Caco-2 (cell line): Measurements from ENCODE around the gene CHD8. TPM values are rescaled to one million over a fixed set of nuclear protein-coding genes. Genes with fewer than 3 reads are reported as not detected.

ENCODE experiments used
- BruUV-seq: library from RNA; stranded (reverse); fragments of 400-500 nt; replicated peaks from 2 replicates; lab custom pipeline; 2021; lab: Mats Ljungman, UMichigan
- CTCF ChIA-PET: fragments of 300-600 bp; sonication (Branson Sonifier 250); formaldehyde crosslinking; loops from one replicate; lab custom pipeline; 2022; ENCODE audit warnings: antibody characterized with exemption; lab: Charles Lee
- POLR2A ChIA-PET: fragments of 300-600 bp; sonication (Branson Sonifier 250); formaldehyde crosslinking; loops from one replicate; lab custom pipeline; 2022; ENCODE audit warnings: antibody characterized with exemption; lab: Charles Lee
- DNase-seq, 2 experiments: peaks; one replicate each; pipeline versions ENCODE4 v3.0.0 to v3.0.0-alpha.2; 2020 to 2022
- H3K27me3 ChIP-seq: replicated peaks from 2 replicates; pipeline ENCODE4 v1.6.0; 2011; ENCODE audit warnings: low read length; ENCODE audit not compliant: control insufficient read depth, insufficient read depth
- H3K36me3 ChIP-seq: 2 replicates; pipeline ENCODE4 v1.5.1; 2011; ENCODE audit warnings: low read length; ENCODE audit not compliant: control insufficient read depth, insufficient read depth
- H3K4me1 ChIP-seq: fragments of 250-450 bp; sonication (Bioruptor Pico); 2 replicates; pipeline ENCODE4 v1.5.1; 2020; ENCODE audit warnings: mild to moderate bottlenecking
- H3K4me3 ChIP-seq: 2 replicates; pipeline ENCODE4 v1.5.1; 2011; ENCODE audit warnings: low read depth, mild to moderate bottlenecking, control low read depth, low read length
- H3K9me3 ChIP-seq: fragments of 250-450 bp; sonication (Bioruptor Pico); 2 replicates; pipeline ENCODE4 v1.5.1; 2020; ENCODE audit warnings: mild to moderate bottlenecking, moderate library complexity
- H3K27ac Mint-ChIP-seq: one replicate; pipeline ENCODE4 v1.8.0; 2022; ENCODE audit warnings: mixed read lengths; ENCODE audit not compliant: unreplicated experiment
- H3K27me3 Mint-ChIP-seq: one replicate; pipeline ENCODE4 v1.8.0; 2022; ENCODE audit warnings: mixed read lengths; ENCODE audit not compliant: insufficient read depth, unreplicated experiment
- H3K36me3 Mint-ChIP-seq: one replicate; pipeline ENCODE4 v1.8.0; 2022; ENCODE audit warnings: mild to moderate bottlenecking, mixed read lengths; ENCODE audit not compliant: insufficient read depth, unreplicated experiment
- H3K4me1 Mint-ChIP-seq: one replicate; pipeline ENCODE4 v1.8.0; 2022; ENCODE audit warnings: low read depth, mixed read lengths; ENCODE audit not compliant: unreplicated experiment
- H3K4me3 Mint-ChIP-seq: one replicate; pipeline ENCODE4 v1.8.0; 2022; ENCODE audit warnings: mild to moderate bottlenecking, moderate library complexity, mixed read lengths; ENCODE audit not compliant: unreplicated experiment
- H3K9me3 Mint-ChIP-seq: one replicate; pipeline ENCODE4 v1.8.0; 2022; ENCODE audit warnings: mixed read lengths; ENCODE audit not compliant: unreplicated experiment
- intact Hi-C: fragments of 100-400 bp; cut with micrococcal nuclease; formaldehyde crosslinking; loops from one replicate; pipeline ENCODE4 v1.10.0; 2022; ENCODE audit not compliant: unreplicated experiment
- total RNA-seq: library from RNA; stranded (reverse); gene quantifications from 2 replicates; pipeline ENCODE4 v1.2.3, GENCODE V29; 2022
- TF ChIP-seq, protein P1 (sequence below), 2 experiments: fragments of 200-600 bp in 1 of 2; IDR thresholded peaks; 1 replicate in 1 of 2; 2 replicates in 1 of 2; pipeline versions ENCODE4 v1.5.1 to v1.8.0; 2011 to 2022; ENCODE audit warnings: antibody characterized with exemption in 1 of 2, control low read depth in 1 of 2, inconsistent platforms in 1 of 2, low read depth in 1 of 2, low read length in 1 of 2, mild to moderate bottlenecking in 1 of 2, moderate library complexity in 1 of 2; ENCODE audit not compliant: insufficient read depth in 1 of 2, severe bottlenecking in 1 of 2, unreplicated experiment in 1 of 2

CHD8 gene
- total RNA-seq, 1 experiment from 2014 or later = 89.8 TPM

DNA sequence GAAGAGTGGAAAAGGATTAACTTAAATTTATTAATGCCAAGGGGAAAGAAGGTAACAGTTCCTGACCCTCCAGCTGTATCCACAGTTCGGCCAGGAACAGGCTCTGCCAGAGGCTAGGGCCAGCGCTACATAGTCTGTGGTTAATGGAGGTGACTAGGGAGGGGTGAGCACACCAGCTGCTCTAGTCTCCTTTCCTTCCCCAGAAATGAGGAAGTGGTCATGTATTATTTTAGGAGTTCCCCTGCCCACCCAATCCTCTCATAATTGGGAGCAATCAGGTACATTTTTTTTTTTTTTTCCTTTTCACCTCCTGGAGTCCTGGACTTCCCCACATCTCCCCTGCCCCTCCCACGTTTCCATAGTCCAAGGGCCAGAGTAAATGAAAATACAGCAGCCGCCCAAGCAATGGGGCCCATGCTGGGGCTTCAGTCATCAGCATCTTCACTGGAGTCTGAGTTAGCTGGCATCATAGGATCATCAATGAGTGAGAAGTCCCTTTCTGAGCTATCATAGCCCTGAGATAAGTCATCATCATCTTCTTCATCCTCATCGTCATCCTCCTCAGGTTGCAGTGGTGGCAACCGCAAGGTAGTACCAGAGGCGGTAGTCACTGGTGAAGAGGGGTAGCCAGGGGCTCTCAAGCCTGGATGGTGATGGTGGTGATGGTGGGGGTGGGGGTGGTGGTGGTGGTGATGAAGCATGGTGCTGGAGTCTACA lies 70.6 kb downstream of the CHD8 start:
- POLR2A ChIA-PET = no interaction called here
- no peak for DNase-seq
- no peaks in the 10 kb centered on the region for H3K9me3 ChIP-seq
- H3K36me3 Mint-ChIP-seq = peaks cover 74% of the 10 kb centered on the region
- peak overlapping the region; percentile 85 for H3K4me3 Mint-ChIP-seq
- H3K27me3 ChIP-seq = no peaks in the 10 kb centered on the region
- H3K4me1 ChIP-seq = peaks cover 10% of the 10 kb centered on the region
- no peaks in the 10 kb centered on the region for H3K9me3 Mint-ChIP-seq
- CTCF ChIA-PET = interaction anchor here (0.5 kb wide), 1 partner anchor 132 kb away, joined by 3 read pairs; no protein-coding TSS in a partner anchor
- TF ChIP-seq, protein P1, sequence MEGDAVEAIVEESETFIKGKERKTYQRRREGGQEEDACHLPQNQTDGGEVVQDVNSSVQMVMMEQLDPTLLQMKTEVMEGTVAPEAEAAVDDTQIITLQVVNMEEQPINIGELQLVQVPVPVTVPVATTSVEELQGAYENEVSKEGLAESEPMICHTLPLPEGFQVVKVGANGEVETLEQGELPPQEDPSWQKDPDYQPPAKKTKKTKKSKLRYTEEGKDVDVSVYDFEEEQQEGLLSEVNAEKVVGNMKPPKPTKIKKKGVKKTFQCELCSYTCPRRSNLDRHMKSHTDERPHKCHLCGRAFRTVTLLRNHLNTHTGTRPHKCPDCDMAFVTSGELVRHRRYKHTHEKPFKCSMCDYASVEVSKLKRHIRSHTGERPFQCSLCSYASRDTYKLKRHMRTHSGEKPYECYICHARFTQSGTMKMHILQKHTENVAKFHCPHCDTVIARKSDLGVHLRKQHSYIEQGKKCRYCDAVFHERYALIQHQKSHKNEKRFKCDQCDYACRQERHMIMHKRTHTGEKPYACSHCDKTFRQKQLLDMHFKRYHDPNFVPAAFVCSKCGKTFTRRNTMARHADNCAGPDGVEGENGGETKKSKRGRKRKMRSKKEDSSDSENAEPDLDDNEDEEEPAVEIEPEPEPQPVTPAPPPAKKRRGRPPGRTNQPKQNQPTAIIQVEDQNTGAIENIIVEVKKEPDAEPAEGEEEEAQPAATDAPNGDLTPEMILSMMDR (IDR thresholded peaks at IDR 0.05; ENCODE audit: insufficient read depth in 1 of 2, low read depth in 1 of 2, low read length in 1 of 2, severe bottlenecking in 1 of 2, unreplicated experiment in 1 of 2) = no peak
- intact Hi-C loops = loop anchor here (10.0 kb wide), 1 partner anchor 151 kb away; no protein-coding TSS in a partner anchor
- peak overlapping the region; percentile 95 for H3K27ac Mint-ChIP-seq
- peaks cover 12% of the 10 kb centered on the region for H3K4me1 Mint-ChIP-seq
- no TSS peak for BruUV-seq
- peaks cover 4% of the 10 kb centered on the region for H3K36me3 ChIP-seq
- no peak overlapping the region for H3K4me3 ChIP-seq
- no peaks in the 10 kb centered on the region for H3K27me3 Mint-ChIP-seq

DNA sequence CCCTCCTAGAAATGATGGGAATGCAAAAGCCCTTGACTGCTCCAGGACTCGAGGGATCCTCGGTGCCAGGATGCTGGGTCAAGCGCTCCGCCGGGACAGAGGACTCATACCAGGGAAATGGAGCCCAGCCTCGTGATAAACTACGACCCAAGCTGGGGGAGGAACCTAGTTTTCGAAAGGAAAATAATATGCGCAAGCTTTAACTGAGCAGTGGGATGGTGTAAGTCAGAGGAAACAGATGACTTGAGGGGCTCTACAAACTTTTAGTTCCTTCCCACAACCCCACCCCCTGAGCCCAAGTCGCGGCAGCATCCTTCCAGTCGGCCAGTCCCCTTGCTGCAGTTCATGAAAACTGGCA lies 71.5 kb downstream of the CHD8 start:
- BruUV-seq = TSS peak; percentile 66
- DNase-seq = no peak
- no peaks in the 10 kb centered on the region for H3K27me3 Mint-ChIP-seq
- Histone ChIP-seq H3K27me3 (no peaks in the 10 kb centered on the region), H3K9me3 (no peaks in the 10 kb centered on the region), H3K36me3 (peaks cover 4% of the 10 kb centered on the region), H3K4me3 (peak overlapping the region; percentile 89), H3K4me1 (peaks cover 10% of the 10 kb centered on the region)
- H3K27ac Mint-ChIP-seq = peak overlapping the region; percentile 95
- TF ChIP-seq, protein P1 (IDR thresholded peaks at IDR 0.05; ENCODE audit: insufficient read depth in 1 of 2, low read depth in 1 of 2, low read length in 1 of 2, severe bottlenecking in 1 of 2, unreplicated experiment in 1 of 2) = no peak
- peaks cover 68% of the 10 kb centered on the region for H3K36me3 Mint-ChIP-seq
- ChIA-PET POLR2A (interaction anchor here (0.5 to 1.0 kb wide), 8 partner anchors 38 to 665 kb away, joined by 3 to 13 read pairs (median 4); partner anchors contain the start of genes CHD8, RAB2B and TOX4), CTCF (interaction anchor here (1.0 to 1.2 kb wide), 2 partner anchors 72 to 92 kb away, joined by 5 to 6 read pairs; partner anchors contain the start of genes CHD8, RAB2B and TOX4)
- no peaks in the 10 kb centered on the region for H3K9me3 Mint-ChIP-seq
- H3K4me1 Mint-ChIP-seq = peaks cover 12% of the 10 kb centered on the region
- H3K4me3 Mint-ChIP-seq = peak overlapping the region; percentile 85
- intact Hi-C loops = loop anchor here (1.0 to 10.0 kb wide), 4 partner anchors 72 to 150 kb away; partner anchors contain the start of genes CHD8, HNRNPC, RAB2B and TOX4

GRCh38 chr14:21383848-21384493 lies 72.0 kb downstream of the CHD8 start, which contains the start of gene SUPT16H:
Gene SUPT16H, minus strand, starts transcription at chr14:21384019. Its CDS starts 92 bp downstream, at chr14:21383927.
- ChIA-PET POLR2A (interaction anchor here (0.5 to 1.0 kb wide), 8 partner anchors 38 to 664 kb away, joined by 3 to 13 read pairs (median 4); partner anchors contain the start of genes CHD8, RAB2B and TOX4), CTCF (interaction anchor here (0.6 to 1.2 kb wide), 3 partner anchors 47 to 93 kb away, joined by 4 to 6 read pairs (median 5); partner anchors contain the start of genes CHD8, RAB2B and TOX4)
- Mint-ChIP-seq H3K4me1 (peaks cover 12% of the 10 kb centered on the region), H3K36me3 (peaks cover 69% of the 10 kb centered on the region), H3K9me3 (no peaks in the 10 kb centered on the region), H3K27me3 (no peaks in the 10 kb centered on the region), H3K4me3 (peak within 1 kb of the TSS; percentile 85), H3K27ac (peak within 1 kb of the TSS; percentile 95)
- no TSS peak for BruUV-seq
- no peaks in the 10 kb centered on the region for H3K27me3 ChIP-seq
- DNase-seq = peak; percentile 96 to 97
- no peaks in the 10 kb centered on the region for H3K9me3 ChIP-seq
- peaks cover 4% of the 10 kb centered on the region for H3K36me3 ChIP-seq
- intact Hi-C loops = loop anchor here (1.0 to 10.0 kb wide), 4 partner anchors 72 to 149 kb away; partner anchors contain the start of genes CHD8, HNRNPC, RAB2B and TOX4
- TF ChIP-seq, protein P1 (IDR thresholded peaks at IDR 0.05; ENCODE audit: insufficient read depth in 1 of 2, low read depth in 1 of 2, low read length in 1 of 2, severe bottlenecking in 1 of 2, unreplicated experiment in 1 of 2) = no peak
- peak within 1 kb of the TSS; percentile 89 for H3K4me3 ChIP-seq
- H3K4me1 ChIP-seq = peaks cover 10% of the 10 kb centered on the region
